Muscle of back (tissue), 11 donors: ENCODE data around the gene LAYN. TPM values are rescaled to one million over a fixed set of nuclear protein-coding genes. Genes with fewer than 3 reads are reported as not detected.

Experiments used
- DNase-seq, 3 donors: peaks; one replicate each; pipeline versions ENCODE4 v3.0.0 to v3.0.0-alpha.2; 2013
- polyA plus RNA-seq, 10 donors: library from polyadenylated mRNA; unstranded; fragments of 120-200 nt; gene quantifications; one replicate each; pipeline ENCODE4 v1.2.1, GENCODE V29; 2013; ENCODE audit not compliant: insufficient read length in 10 of 10

LAYN gene
- polyA plus RNA-seq, 10 donors: 4.1 to 8.9 (median 6.9) TPM

DNA sequence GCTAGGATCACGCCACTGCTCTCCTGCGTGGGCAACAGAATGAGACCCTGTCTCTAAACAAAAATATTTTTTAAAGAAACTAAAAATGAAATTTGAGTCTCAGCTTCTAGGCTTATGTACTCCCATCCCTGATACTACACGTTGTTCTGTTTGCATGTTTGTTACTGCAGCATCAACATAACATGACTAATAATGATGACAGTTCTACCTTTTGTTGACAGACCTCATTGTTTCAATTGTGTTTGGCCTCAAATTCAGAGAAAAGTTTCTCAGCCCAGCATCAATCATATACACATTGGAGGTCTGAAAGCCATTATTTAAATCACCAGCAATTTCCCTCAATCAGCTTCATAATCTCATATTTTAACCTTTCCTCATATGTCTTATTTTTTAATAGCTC is 20.8 kb downstream of the LAYN start:
- no peak for DNase-seq

DNA sequence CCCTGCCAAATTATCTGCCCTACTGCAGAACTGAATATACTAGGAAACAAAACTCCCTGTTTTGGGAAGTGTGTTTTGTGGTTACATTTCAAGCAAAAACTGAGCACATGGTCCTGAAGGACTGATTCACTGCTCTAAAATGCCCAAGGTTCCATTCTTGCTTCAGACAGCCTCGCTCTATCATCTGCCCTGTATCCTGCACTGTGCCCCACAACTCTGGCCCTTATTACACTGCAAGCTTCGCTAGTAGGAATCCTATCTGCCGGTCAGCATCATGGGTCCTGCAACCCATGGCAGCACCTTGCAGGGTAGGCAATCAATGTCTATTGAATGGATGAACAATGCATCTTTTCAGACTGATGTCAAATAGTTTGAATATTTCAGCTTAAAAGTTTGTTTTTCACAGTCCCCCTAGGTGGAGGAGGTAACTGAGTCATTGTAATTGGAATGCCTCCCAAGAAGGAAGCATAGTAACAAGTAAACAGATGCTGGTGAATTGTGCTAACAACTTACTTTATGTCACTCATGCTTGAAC is 21.3 kb downstream of the LAYN start:
- DNase-seq: peak in 1 of 3 donors; percentile 65

GRCh38 chr11:111562692-111563389 is 22.3 kb downstream of the LAYN start:
- DNase-seq: no peak

DNA sequence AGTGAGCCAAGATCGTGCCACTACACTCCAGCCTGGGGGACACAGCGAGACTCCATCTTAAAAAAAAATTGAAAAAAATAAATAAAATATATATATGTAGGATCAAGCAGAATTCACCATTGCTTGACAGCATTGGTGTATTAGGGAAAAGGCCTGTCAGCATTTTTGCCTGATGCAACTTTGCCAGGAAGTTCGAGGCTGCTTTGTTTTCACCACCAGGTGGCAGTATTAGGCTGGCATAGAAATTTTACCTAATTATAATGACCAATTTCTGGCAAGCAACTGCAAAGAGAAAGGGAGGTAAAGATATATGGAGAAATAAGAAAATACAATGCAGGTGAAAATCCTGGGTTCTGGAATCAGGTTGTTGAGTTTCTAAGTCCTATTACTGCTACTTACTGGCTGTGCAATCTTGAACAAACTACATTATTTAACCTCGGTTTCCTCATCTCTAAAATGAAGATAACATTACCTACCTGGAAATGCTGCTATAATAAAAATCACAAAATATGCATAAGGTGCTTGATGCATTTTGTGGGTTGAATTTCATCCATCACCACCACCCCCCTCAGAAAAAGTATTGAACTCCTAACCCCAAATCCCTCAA is 24.7 kb downstream of the LAYN start:
- peak; percentile 69 to 81 (median 77) for DNase-seq

GRCh38 chr11:111566324-111566723 is 25.8 kb downstream of the LAYN start:
- DNase-seq: no peak

DNA sequence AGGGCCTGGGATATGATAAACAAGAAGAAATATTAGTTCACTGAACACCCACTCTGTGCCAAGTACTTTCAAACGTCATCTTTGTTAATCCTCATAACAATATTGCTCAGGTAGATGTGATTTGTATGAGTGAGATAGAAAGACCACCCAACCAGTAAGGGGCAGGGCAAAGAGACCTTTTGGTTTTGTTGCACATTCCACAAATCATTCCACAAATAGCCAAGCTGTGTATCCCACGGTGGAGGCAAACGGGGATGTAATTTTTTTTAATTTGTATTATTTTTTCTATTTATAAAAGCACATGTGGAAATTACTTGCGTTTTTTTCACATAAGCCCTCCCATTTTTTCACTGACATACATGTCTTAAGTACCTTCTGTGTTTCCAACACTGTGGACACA is 29.0 kb downstream of the LAYN start:
- peak in 1 of 3 donors; percentile 32 for DNase-seq

GRCh38 chr11:111570796-111571195 is 30.3 kb downstream of the LAYN start:
- DNase-seq: no peak

DNA sequence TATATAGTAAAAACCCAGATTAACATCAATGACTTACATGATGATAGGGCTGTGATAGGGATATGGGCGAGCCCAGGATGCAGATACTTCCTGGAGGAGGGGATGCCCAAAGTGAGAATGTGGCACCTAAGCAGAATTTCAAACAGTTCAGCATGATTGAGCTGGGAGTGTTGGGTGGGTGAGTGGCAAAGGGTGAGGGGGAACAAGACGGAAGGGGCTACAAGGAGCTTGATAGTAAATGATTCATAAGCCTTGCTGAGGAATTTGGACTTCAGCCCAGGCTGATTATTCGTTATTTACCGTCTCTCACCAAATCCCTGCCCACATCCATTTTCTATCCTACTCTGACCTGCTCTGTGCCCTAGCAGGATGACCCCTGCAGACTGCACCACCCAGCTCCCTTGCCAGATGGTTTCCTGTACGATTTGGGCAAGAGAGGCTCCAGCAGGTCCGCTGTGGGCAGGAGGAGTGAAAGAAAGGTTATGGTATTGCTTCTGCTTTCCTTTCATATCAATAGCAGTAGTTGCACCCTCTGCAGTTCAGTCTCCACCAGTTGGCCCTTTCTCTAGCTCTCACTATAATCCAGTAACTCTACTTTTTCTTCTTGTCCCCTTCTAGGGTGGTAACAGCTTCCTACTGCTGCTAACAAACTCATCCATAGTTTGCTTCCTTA is 31.4 kb downstream of the LAYN start:
- DNase-seq: no peak

GRCh38 chr11:111572581-111572980 is 32.1 kb downstream of the LAYN start:
- DNase-seq: no peak

DNA sequence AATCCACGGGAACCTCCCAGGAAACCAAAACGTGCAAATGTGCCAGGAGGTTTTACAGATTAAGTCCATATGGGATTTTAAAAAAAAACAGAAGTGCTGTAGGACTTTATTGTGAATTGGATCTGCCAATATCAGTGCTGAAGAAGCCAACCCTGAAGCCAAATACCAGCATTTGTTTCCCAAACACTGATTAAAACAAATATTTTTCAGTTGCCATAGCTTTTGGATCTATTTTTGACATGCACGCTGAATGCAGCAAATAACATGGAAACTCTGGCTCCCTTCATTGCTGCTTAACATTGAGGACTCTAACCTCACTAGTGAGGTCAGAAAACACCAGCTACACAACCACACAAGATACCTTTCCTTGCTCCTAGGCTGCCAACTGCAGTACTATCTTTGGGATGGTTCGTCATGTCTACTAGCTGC is 33.3 kb downstream of the LAYN start:
- peak; percentile 56 to 88 (median 75) for DNase-seq

GRCh38 chr11:111574373-111575225 is 34.1 kb downstream of the LAYN start:
- DNase-seq: peak in 2 of 3 donors; percentile 15 to 38

DNA sequence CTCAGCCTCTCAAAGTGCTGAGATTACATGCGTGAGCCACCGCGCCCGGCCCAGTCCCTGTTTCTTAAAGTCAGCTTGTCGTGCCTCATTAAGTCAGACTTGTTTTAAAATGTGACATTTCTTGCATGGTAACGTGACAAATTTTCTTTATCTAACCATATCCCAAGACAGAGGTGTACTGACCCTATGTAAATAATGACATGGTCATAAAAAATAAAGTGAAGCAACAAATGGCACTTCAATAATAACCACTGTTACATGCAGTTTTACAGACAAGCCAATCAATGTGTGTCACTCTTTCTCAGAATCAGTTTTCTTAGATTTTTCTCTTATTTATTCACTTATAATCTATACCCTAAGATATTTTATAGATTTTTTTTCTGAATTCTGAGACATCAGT is 35.2 kb downstream of the LAYN start:
- no peak for DNase-seq

DNA sequence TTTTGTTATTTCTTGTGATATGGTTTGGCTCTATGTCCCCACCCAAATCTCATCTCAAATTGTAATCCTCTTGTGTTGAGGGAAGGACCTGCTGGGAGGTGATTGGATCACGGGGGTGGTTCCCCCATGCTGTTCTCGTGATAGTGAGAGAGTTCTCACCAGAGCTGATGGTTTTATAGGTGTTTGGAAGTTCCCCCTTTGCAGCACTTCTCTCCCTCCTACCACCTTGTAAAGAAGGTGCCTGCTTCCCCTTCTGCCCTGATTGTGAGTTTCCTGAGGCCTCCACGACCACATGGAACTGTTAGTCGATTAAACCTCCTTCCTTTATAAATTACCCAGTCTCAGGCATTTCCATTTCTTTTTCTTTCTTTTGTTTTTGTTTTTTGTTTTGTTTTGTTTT is 37.3 kb downstream of the LAYN start:
- DNase-seq: no peak

DNA sequence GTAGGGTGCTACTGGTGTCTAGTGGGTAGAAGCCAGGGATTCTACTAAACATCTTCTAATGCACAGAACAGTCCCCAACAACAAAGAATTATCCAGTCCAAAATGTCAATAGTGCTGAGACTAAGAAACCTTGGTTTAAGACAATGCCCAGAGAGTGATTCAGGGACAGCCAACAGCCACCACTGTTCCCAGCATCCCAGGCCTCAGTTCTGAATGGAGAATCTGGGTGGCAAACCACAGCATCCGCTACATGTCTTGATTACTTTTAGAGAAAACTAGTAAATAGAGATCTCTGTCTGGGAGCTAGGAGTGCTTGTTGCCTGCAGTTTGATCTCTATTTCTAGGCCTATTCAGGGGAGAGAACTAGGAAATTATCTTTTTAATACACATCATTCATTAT is 40.8 kb downstream of the LAYN start:
- DNase-seq: no peak

DNA sequence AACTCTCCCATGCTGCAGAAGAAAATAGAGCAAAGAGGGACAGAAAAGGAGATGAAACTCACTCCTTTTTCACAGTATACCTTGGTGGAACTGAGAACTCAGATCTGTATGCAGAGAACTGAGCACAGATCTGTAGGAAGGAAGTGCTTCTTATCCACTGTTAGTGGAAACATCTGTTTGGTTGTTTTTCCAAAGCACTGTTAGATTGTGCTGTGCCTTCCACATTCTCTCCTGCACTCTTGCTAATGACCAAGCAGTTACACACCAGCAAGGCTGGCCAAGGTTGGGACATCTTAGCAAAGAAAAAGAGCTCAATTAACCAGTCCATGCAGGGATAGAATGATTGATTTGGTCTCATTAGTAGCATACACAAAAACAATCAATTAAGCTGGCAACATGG is 41.6 kb downstream of the LAYN start:
- DNase-seq: no peak

DNA sequence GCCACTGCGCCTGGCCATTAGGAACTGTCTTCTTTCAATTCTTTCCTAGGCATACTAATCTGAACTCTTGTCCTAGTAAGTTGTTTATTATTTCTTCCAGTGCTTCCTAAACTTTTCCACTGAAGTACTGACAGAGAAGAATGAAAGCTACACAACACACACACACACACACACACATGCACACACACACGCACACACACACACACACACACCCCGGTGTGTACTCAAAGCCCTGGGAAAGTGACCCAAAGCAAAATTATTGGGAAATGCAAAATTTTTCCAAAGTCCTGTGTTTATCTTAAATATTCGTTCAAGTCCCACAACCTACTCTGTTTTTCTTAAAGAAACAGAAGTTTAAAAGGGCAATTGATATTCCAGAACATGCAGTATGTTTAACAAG is 42.4 kb downstream of the LAYN start:
- no peak for DNase-seq

DNA sequence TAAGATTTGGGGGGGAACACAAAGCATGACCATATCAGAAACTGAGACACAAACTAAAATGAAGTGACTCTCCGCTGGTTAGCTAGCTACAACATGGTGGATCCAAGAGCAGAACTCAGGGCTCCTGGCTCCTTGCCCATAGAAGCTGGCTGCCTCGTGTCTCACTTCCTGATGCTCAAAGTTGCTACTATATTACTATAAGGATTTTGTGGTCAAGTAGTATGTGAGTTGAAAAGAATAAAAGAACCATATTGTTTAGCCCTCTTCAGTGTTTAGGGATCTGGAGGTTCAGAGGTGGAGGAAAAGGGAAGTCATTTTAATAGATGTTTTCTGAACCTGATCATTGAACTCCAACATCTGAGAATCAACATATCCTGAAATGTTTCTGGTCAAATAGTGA is 44.9 kb downstream of the LAYN start:
- DNase-seq: no peak

GRCh38 chr11:111586388-111586831 is 45.9 kb downstream of the LAYN start:
- peak in 2 of 3 donors; percentile 64 to 75 for DNase-seq

DNA sequence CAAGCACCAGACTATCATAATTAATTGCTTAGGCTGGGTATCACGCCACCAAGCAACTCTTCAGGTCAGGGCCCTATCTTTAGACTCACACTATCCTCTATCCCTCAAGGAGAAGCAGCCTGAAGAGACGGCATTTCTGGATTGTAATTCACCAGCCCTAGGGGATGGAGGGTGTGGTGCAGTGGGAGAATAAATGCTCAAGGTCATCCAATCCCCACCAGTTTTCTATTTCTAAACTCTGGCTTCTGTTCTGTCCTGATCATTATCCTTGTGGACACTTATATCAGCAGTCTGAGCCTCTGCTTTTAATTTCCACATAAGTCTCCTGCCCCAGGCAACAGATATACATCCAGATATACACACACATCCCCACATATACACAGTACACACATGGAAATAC is 48.6 kb downstream of the LAYN start:
- DNase-seq: no peak

DNA sequence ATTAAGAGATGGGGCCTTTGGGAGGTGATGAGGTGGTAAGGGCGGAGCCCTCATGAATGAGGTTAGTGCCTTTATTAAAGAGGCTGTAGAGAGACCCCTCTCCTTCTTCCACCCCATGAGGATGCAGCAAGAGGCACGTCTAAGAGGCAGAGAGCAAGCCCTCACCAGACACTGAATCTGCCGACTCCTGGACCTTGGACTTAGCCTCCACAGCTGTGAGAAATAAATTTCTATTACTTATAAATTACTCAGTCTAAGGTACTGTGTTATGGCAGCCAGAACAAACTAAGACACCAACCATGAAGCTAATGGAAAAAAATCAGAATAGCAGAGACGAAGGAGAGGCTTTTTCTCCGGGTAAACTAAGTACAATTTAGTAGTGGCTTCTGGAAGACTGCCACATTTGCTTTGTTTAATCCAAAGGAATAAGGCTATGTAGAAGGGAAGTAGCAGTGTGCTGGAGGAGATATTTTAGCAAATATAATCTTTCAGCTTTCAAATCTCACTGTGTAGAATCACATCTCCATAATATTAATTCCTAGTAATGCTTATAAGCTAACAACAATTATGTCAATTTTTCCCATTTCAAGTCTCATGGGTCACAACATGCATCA is 49.5 kb downstream of the LAYN start:
- DNase-seq: peak in 1 of 3 donors; percentile 39
